HepG2 (cell line): ENCODE results near the gene JPT1. TPM values are rescaled to one million over a fixed set of nuclear protein-coding genes. Genes with fewer than 3 reads are reported as not detected.

Source experiments
- ERF ChIP-seq: IDR thresholded peaks from 2 replicates; pipeline ENCODE4 v1.6.1; 2018; ENCODE audit warnings: missing biosample characterization, missing genetic modification reagents
- GFI1 ChIP-seq: sonication (generic); formaldehyde crosslinking; IDR thresholded peaks from 2 replicates; pipeline ENCODE4 v1.5.0; 2020; ENCODE audit warnings: missing genetic modification reagents, mild to moderate bottlenecking, borderline replicate concordance
- HNF4A ChIP-seq: sonication (generic); formaldehyde crosslinking; IDR thresholded peaks from 2 replicates; pipeline ENCODE4 v1.4.0; 2020; ENCODE audit warnings: missing genetic modification reagents
- KAT7 ChIP-seq: IDR thresholded peaks from 2 replicates; pipeline ENCODE4 v1.6.1; 2018; ENCODE audit warnings: borderline replicate concordance, missing compliant biosample characterization
- KMT2A ChIP-seq: sonication (generic); formaldehyde crosslinking; IDR thresholded peaks from 2 replicates; pipeline ENCODE4 v1.4.0; 2020; ENCODE audit warnings: missing genetic modification reagents
- SIX4 ChIP-seq: sonication (generic); formaldehyde crosslinking; IDR thresholded peaks from 2 replicates; pipeline ENCODE4 v1.4.0; 2020; ENCODE audit warnings: missing genetic modification reagents
- SMAD3 ChIP-seq: sonication (generic); formaldehyde crosslinking; IDR thresholded peaks from 2 replicates; pipeline ENCODE4 v1.4.0; 2020; ENCODE audit warnings: missing genetic modification reagents
- TBX2 ChIP-seq: sonication (generic); formaldehyde crosslinking; IDR thresholded peaks from 2 replicates; pipeline ENCODE4 v1.5.0; 2020; ENCODE audit warnings: missing genetic modification reagents, mild to moderate bottlenecking, borderline replicate concordance
- XRCC5 ChIP-seq: fragments of 200-400 bp; formaldehyde crosslinking; optimal IDR thresholded peaks from 2 replicates; pipeline ENCODE3; 2017; ENCODE audit warnings: mild to moderate bottlenecking, low read length
- ZMYM4 ChIP-seq: sonication (generic); formaldehyde crosslinking; IDR thresholded peaks from 2 replicates; pipeline ENCODE4 v1.8.1; 2023; ENCODE audit warnings: mild to moderate bottlenecking, missing genetic modification reagents
- ZNF101 ChIP-seq: sonication (generic); formaldehyde crosslinking; IDR thresholded peaks from 2 replicates; pipeline ENCODE4 v1.4.0; 2020; ENCODE audit warnings: mild to moderate bottlenecking, low read depth, missing genetic modification reagents, borderline replicate concordance
- ZNF367 ChIP-seq: sonication (generic); formaldehyde crosslinking; IDR thresholded peaks from 2 replicates; pipeline ENCODE4 v1.4.0; 2020; ENCODE audit warnings: missing genetic modification reagents, borderline replicate concordance
- ZNF510 ChIP-seq: sonication (generic); formaldehyde crosslinking; IDR thresholded peaks from 2 replicates; pipeline ENCODE4 v1.4.0; 2020; ENCODE audit warnings: low read depth, mild to moderate bottlenecking, missing genetic modification reagents
- ZNF709 ChIP-seq: sonication (generic); formaldehyde crosslinking; IDR thresholded peaks from 2 replicates; pipeline ENCODE4 v1.5.0; 2020; ENCODE audit warnings: mild to moderate bottlenecking, missing genetic modification reagents
- ZNF749 ChIP-seq: sonication (generic); formaldehyde crosslinking; IDR thresholded peaks from 2 replicates; pipeline ENCODE4 v1.8.0; 2022; ENCODE audit warnings: mild to moderate bottlenecking, missing genetic modification reagents, moderate library complexity, borderline replicate concordance
- ZNF850 ChIP-seq: sonication (generic); formaldehyde crosslinking; conservative IDR thresholded peaks from 2 replicates; pipeline ENCODE4 v1.9.0; 2021; ENCODE audit warnings: mild to moderate bottlenecking, missing genetic modification reagents
- ZSCAN29 ChIP-seq: sonication (generic); formaldehyde crosslinking; conservative IDR thresholded peaks from 2 replicates; pipeline ENCODE4 v1.4.0; 2020; ENCODE audit warnings: mild to moderate bottlenecking, missing genetic modification reagents
- polyA plus RNA-seq, 8 experiments: library from polyadenylated mRNA; depleted of rRNA in 3 of 8; stranded (reverse) in 7 of 8; unstranded in 1 of 8; fragments of >200 nt; fragmentation: Illumina TruSeq in 4 of 8; extraction: Trizol in 4 of 8; gene quantifications; 2 replicates each; pipeline versions ENCODE4 v1.2.1 to v1.2.3, GENCODE V29; 2011 to 2016; ENCODE audit warnings: low read depth in 4 of 8, missing spikeins in 1 of 8, mixed read lengths in 1 of 8; ENCODE audit not compliant: insufficient read depth in 1 of 8
- total RNA-seq, 5 experiments: library from RNA; depleted of rRNA; stranded (reverse); fragments of >200 nt; fragmentation: Illumina TruSeq; extraction: Trizol; gene quantifications; 2 replicates each; pipeline ENCODE4 v1.2.3, GENCODE V29; 2016; ENCODE audit warnings: low read depth in 1 of 5
- TF ChIP-seq, protein P1 (sequence below): sonication (generic); formaldehyde crosslinking; IDR thresholded peaks from 2 replicates; pipeline ENCODE4 v1.5.0; 2020; ENCODE audit warnings: mild to moderate bottlenecking, missing genetic modification reagents, borderline replicate concordance
- TF ChIP-seq, protein P2 (sequence below): sonication (generic); formaldehyde crosslinking; IDR thresholded peaks from one replicate; pipeline ENCODE4 v1.5.1; 2020; ENCODE audit warnings: mild to moderate bottlenecking, missing genetic modification reagents; ENCODE audit errors: not compliant biosample characterization
- TF ChIP-seq, protein P3 (sequence below): sonication (generic); formaldehyde crosslinking; IDR thresholded peaks from 2 replicates; pipeline ENCODE4 v1.5.1; 2020; ENCODE audit warnings: missing genetic modification reagents, mild to moderate bottlenecking, borderline replicate concordance

JPT1 gene
- total and polyA plus RNA-seq, 2 of the 13 experiments (the other 11 are each of a cell fraction or from before 2014, with no cell fraction given), result 43.3 to 256 TPM

DNA sequence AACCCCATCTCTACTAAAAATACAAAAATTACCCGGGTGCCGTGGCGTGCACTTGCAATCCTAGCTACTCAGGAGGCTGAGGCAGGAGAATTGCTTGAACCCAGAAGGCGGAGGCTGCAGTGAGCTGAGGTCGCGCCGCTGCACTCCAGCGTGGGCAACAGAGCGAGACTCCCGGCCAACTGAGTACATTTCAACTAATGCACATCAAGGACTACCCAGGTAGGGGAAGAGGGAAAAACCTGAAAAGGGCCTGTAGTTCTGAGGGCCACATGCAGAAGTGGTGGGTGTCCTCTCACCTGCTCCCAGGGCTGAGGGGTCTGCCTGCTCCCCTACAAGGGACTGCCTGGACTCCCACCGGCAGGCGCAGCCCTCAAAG, 67.1 kb downstream of the JPT1 start (continued):
- TF ChIP-seq ZSCAN29 (CRISPR knock-in tag), result no peak
- peak; percentile 71 for TF ChIP-seq ZNF709 (CRISPR knock-in tag)
- TF ChIP-seq GFI1 (CRISPR knock-in tag), result no peak
- no peak for TF ChIP-seq XRCC5
- TF ChIP-seq, protein P1, sequence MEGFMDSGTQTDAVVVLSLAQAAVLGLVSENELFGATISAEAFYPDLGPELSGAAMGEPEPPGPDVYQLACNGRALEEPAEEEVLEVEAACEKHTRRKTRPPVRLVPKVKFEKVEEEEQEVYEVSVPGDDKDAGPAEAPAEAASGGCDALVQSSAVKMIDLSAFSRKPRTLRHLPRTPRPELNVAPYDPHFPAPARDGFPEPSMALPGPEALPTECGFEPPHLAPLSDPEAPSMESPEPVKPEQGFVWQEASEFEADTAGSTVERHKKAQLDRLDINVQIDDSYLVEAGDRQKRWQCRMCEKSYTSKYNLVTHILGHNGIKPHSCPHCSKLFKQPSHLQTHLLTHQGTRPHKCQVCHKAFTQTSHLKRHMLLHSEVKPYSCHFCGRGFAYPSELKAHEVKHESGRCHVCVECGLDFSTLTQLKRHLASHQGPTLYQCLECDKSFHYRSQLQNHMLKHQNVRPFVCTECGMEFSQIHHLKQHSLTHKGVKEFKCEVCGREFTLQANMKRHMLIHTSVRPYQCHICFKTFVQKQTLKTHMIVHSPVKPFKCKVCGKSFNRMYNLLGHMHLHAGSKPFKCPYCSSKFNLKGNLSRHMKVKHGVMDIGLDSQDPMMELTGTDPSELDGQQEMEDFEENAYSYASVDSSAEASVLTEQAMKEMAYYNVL, result 0 out of 2 replicates have a peak, but pooled peaks have one; percentile 44
- TF ChIP-seq, protein P2, sequence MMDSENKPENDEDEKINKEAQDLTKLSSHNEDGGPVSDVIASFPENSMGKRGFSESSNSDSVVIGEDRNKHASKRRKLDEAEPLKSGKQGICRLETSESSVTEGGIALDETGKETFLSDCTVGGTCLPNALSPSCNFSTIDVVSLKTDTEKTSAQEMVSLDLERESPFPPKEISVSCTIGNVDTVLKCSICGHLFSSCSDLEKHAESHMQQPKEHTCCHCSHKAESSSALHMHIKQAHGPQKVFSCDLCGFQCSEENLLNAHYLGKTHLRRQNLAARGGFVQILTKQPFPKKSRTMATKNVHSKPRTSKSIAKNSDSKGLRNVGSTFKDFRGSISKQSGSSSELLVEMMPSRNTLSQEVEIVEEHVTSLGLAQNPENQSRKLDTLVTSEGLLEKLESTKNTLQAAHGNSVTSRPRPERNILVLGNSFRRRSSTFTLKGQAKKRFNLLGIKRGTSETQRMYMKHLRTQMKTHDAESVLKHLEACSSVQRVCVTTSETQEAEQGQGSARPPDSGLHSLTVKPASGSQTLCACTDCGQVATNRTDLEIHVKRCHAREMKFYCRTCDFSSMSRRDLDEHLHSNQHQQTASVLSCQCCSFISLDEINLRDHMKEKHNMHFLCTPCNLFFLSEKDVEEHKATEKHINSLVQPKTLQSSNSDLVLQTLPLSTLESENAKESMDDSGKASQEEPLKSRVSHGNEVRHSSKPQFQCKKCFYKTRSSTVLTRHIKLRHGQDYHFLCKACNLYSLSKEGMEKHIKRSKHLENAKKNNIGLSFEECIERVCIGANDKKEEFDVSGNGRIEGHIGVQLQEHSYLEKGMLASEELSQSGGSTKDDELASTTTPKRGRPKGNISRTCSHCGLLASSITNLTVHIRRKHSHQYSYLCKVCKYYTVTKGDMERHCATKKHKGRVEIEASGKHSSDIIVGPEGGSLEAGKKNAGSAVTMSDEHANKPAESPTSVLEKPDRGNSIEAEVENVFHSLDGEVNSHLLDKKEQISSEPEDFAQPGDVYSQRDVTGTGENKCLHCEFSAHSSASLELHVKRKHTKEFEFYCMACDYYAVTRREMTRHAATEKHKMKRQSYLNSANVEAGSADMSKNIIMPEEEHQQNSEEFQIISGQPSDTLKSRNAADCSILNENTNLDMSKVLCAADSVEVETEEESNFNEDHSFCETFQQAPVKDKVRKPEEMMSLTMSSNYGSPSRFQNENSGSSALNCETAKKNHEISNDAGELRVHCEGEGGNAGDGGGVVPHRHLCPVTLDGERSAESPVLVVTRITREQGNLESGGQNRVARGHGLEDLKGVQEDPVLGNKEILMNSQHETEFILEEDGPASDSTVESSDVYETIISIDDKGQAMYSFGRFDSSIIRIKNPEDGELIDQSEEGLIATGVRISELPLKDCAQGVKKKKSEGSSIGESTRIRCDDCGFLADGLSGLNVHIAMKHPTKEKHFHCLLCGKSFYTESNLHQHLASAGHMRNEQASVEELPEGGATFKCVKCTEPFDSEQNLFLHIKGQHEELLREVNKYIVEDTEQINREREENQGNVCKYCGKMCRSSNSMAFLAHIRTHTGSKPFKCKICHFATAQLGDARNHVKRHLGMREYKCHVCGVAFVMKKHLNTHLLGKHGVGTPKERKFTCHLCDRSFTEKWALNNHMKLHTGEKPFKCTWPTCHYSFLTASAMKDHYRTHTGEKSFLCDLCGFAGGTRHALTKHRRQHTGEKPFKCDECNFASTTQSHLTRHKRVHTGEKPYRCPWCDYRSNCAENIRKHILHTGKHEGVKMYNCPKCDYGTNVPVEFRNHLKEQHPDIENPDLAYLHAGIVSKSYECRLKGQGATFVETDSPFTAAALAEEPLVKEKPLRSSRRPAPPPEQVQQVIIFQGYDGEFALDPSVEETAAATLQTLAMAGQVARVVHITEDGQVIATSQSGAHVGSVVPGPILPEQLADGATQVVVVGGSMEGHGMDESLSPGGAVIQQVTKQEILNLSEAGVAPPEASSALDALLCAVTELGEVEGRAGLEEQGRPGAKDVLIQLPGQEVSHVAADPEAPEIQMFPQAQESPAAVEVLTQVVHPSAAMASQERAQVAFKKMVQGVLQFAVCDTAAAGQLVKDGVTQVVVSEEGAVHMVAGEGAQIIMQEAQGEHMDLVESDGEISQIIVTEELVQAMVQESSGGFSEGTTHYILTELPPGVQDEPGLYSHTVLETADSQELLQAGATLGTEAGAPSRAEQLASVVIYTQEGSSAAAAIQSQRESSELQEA (CRISPR knock-in tag), result no peak
- no peak for TF ChIP-seq ZNF367 (CRISPR knock-in tag)
- TF ChIP-seq ZNF850, result 0 out of 2 replicates have a peak, but pooled peaks have one; percentile 19
- TF ChIP-seq ZNF510, result no peak
- TF ChIP-seq ZNF101, result no peak
- TF ChIP-seq SIX4 (CRISPR knock-in tag), result no peak
- TF ChIP-seq, protein P3, sequence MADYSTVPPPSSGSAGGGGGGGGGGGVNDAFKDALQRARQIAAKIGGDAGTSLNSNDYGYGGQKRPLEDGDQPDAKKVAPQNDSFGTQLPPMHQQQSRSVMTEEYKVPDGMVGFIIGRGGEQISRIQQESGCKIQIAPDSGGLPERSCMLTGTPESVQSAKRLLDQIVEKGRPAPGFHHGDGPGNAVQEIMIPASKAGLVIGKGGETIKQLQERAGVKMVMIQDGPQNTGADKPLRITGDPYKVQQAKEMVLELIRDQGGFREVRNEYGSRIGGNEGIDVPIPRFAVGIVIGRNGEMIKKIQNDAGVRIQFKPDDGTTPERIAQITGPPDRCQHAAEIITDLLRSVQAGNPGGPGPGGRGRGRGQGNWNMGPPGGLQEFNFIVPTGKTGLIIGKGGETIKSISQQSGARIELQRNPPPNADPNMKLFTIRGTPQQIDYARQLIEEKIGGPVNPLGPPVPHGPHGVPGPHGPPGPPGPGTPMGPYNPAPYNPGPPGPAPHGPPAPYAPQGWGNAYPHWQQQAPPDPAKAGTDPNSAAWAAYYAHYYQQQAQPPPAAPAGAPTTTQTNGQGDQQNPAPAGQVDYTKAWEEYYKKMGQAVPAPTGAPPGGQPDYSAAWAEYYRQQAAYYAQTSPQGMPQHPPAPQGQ (CRISPR knock-in tag), result no peak
- TF ChIP-seq ZMYM4 (CRISPR knock-in tag), result no peak
- TF ChIP-seq SMAD3 (CRISPR knock-in tag), result no peak
- no peak for TF ChIP-seq ZNF749 (CRISPR knock-in tag)
- no peak; the same call in 1 of the 2 replicates for TF ChIP-seq KAT7 (CRISPR knock-in tag)
- peak; percentile 15; the same call in 1 of the 2 replicates for TF ChIP-seq TBX2 (CRISPR knock-in tag)
- TF ChIP-seq KMT2A (CRISPR knock-in tag), result no peak
- TF ChIP-seq ERF (CRISPR knock-in tag), result no peak
- TF ChIP-seq HNF4A (CRISPR knock-in tag), result no peak
